Left lung (tissue), 10 donors: ENCODE data around the gene ZNF420. TPM values are rescaled to one million over a fixed set of nuclear protein-coding genes. Genes with fewer than 3 reads are reported as not detected.

Experiments
- ATAC-seq: fragments of 200-7000 bp; cut with Tn5 transposase; one replicate; pipeline ENCODE4 v1.9.1; 2020; ENCODE audit warnings: moderate library complexity
- DNase-seq, 4 donors: peaks; one replicate each; pipeline ENCODE4 v3.0.0-alpha.2; 2013 to 2020
- H3K27ac ChIP-seq, 2 donors: fragments of 200-600 bp; sonication (generic) in 1 of 2; one replicate each; pipeline versions ENCODE4 v1.5.0 to v1.8.0; 2020 to 2021
- H3K27me3 ChIP-seq, 2 donors: fragments of 200-600 bp; sonication (generic) in 1 of 2; one replicate each; pipeline versions ENCODE4 v1.5.0 to v1.8.0; 2020 to 2021
- H3K36me3 ChIP-seq, 2 donors: fragments of 200-600 bp; sonication (generic) in 1 of 2; one replicate each; pipeline versions ENCODE4 v1.5.0 to v1.8.0; 2020 to 2021
- H3K4me1 ChIP-seq, 2 donors: fragments of 200-600 bp; one replicate each; pipeline ENCODE4 v1.8.0; 2021
- H3K4me3 ChIP-seq, 2 donors: fragments of 200-600 bp; sonication (generic) in 1 of 2; one replicate each; pipeline versions ENCODE4 v1.5.0 to v1.8.0; 2020 to 2021; ENCODE audit warnings: mild to moderate bottlenecking in 1 of 2
- H3K9me3 ChIP-seq, 2 donors: fragments of 200-600 bp; sonication (generic) in 1 of 2; one replicate each; pipeline versions ENCODE4 v1.5.0 to v1.8.0; 2020 to 2021
- CTCF ChIP-seq, 2 donors: fragments of 200-600 bp; sonication (generic) in 1 of 2; IDR thresholded peaks; one replicate each; pipeline versions ENCODE4 v1.5.0 to v1.8.0; 2021; ENCODE audit warnings: antibody characterized with exemption in 2 of 2
- intact Hi-C, 2 donors: fragments of 100-400 bp; cut with DNase I; formaldehyde crosslinking; loops; one replicate each; pipeline versions ENCODE4 v1.11.2 to v1.14.2; 2022
- polyA plus RNA-seq, 6 donors: library from polyadenylated mRNA; unstranded; fragments of 120-200 nt; gene quantifications; one replicate each; pipeline ENCODE4 v1.2.1, GENCODE V29; 2013; ENCODE audit not compliant: insufficient read length in 6 of 6
- total RNA-seq, 2 donors: library from RNA; stranded (reverse); fragmentation: NEBNext Ultra II Directional; extraction: Animal tissue kit (Norgen Biotek cat#: 25700); gene quantifications; one replicate each; pipeline ENCODE4 v1.2.1, GENCODE V29; 2021
- donor health status: DM: no; HTN: yes; CAD: no.
- donor health status: DM: no; HTN: no; CAD: no.

ZNF420 gene
- total and polyA plus RNA-seq, 8 donors = 5.9 to 22.9 (median 21.8) TPM

- H3K27ac ChIP-seq = peak overlapping the region; percentile 81 to 82
- ATAC-seq (no peak), DNase-seq (no peak)
- peaks cover 0 to 37% of the 10 kb centered on the region in 2 donors for H3K9me3 ChIP-seq
- TF ChIP-seq CTCF (IDR thresholded peaks at IDR 0.05) = no peak
- peak overlapping the region; percentile 63 to 67 for H3K4me3 ChIP-seq
- peaks cover 0 to 19% of the 10 kb centered on the region in 2 donors for H3K36me3 ChIP-seq
- H3K4me1 ChIP-seq = peaks cover 15 to 16% of the 10 kb centered on the region in 2 donors
- intact Hi-C loops = no loop called here
- H3K27me3 ChIP-seq = no peaks in the 10 kb centered on the region
These were observed 442 bp downstream of the ZNF420 start for GRCh38 chr19:37078717-37079032.

- peak overlapping the region; percentile 63 to 67 for H3K4me3 ChIP-seq
- DNase-seq (peak in 1 of 4 donors; percentile 1), ATAC-seq (no peak)
- no peak overlapping the region for H3K27ac ChIP-seq
- peaks cover 15 to 16% of the 10 kb centered on the region in 2 donors for H3K4me1 ChIP-seq
- peaks cover 0 to 43% of the 10 kb centered on the region in 2 donors for H3K9me3 ChIP-seq
- no peak for TF ChIP-seq CTCF (IDR thresholded peaks at IDR 0.05)
- no peaks in the 10 kb centered on the region for H3K27me3 ChIP-seq
- H3K36me3 ChIP-seq = peaks cover 0 to 20% of the 10 kb centered on the region in 2 donors
- intact Hi-C loops = no loop called here
These were observed 1.0 kb downstream of the ZNF420 start for GRCh38 chr19:37079238-37079637.

GRCh38 chr19:37082307-37082706 is 4.1 kb downstream of the ZNF420 start:
- Histone ChIP-seq H3K27ac (no peak overlapping the region), H3K9me3 (peaks cover 0 to 74% of the 10 kb centered on the region in 2 donors), H3K4me3 (no peak overlapping the region), H3K4me1 (peaks cover 11 to 14% of the 10 kb centered on the region in 2 donors), H3K27me3 (no peaks in the 10 kb centered on the region), H3K36me3 (peaks cover 2 to 42% of the 10 kb centered on the region in 2 donors)
- intact Hi-C loops = no loop called here
- no peak for TF ChIP-seq CTCF (IDR thresholded peaks at IDR 0.05)
- DNase-seq = no peak
- ATAC-seq = no peak

GRCh38 chr19:37087110-37087509 is 8.9 kb downstream of the ZNF420 start:
- H3K9me3 ChIP-seq = peaks cover 0 to 100% of the 10 kb centered on the region in 2 donors
- no peak for ATAC-seq
- peaks cover 2 to 83% of the 10 kb centered on the region in 2 donors for H3K36me3 ChIP-seq
- no peak overlapping the region for H3K27ac ChIP-seq
- H3K4me3 ChIP-seq = no peak overlapping the region
- intact Hi-C loops = no loop called here
- no peaks in the 10 kb centered on the region for H3K4me1 ChIP-seq
- H3K27me3 ChIP-seq = no peaks in the 10 kb centered on the region
- TF ChIP-seq CTCF (IDR thresholded peaks at IDR 0.05) = no peak
- no peak for DNase-seq

- Histone ChIP-seq H3K27me3 (no peaks in the 10 kb centered on the region), H3K9me3 (peaks cover 13 to 100% of the 10 kb centered on the region in 2 donors), H3K27ac (no peak overlapping the region), H3K4me3 (no peak overlapping the region), H3K4me1 (no peaks in the 10 kb centered on the region), H3K36me3 (peaks cover 0 to 100% of the 10 kb centered on the region in 2 donors)
- DNase-seq = no peak
- intact Hi-C loops = no loop called here
- ATAC-seq = no peak
- no peak for TF ChIP-seq CTCF (IDR thresholded peaks at IDR 0.05)
These were observed 17.6 kb downstream of the ZNF420 start for GRCh38 chr19:37095859-37096258.
